Activated naive CD8-positive, alpha-beta T cell treated with anti-CD3 and anti-CD28 coated beads, Interleukin-2, amount 50 U/mL, for 24 hours (primary cell): ENCODE data around the gene SLC39A11.

Source experiments
- ATAC-seq: fragments of 150-1000 bp; cut with Tn5 transposase; one replicate; pipeline ENCODE4 v1.10.0; 2021
- DNase-seq: peaks from one replicate; pipeline ENCODE4 v3.0.0; 2021
- H3K27ac Mint-ChIP-seq: one replicate; pipeline ENCODE4 v1.8.0; 2021; ENCODE audit warnings: mild to moderate bottlenecking, mixed read lengths
- H3K27me3 Mint-ChIP-seq: one replicate; pipeline ENCODE4 v1.8.0; 2021; ENCODE audit warnings: mixed read lengths
- H3K36me3 Mint-ChIP-seq: one replicate; pipeline ENCODE4 v1.8.0; 2021; ENCODE audit warnings: low read depth, mixed read lengths
- H3K4me1 Mint-ChIP-seq: one replicate; pipeline ENCODE4 v1.8.0; 2021; ENCODE audit warnings: mixed read lengths
- H3K4me3 Mint-ChIP-seq: one replicate; pipeline ENCODE4 v1.8.0; 2021; ENCODE audit warnings: mild to moderate bottlenecking, moderate library complexity, mixed read lengths
- H3K9me3 Mint-ChIP-seq: one replicate; pipeline ENCODE4 v1.8.0; 2021; ENCODE audit warnings: mixed read lengths

The SLC39A11 gene

DNA sequence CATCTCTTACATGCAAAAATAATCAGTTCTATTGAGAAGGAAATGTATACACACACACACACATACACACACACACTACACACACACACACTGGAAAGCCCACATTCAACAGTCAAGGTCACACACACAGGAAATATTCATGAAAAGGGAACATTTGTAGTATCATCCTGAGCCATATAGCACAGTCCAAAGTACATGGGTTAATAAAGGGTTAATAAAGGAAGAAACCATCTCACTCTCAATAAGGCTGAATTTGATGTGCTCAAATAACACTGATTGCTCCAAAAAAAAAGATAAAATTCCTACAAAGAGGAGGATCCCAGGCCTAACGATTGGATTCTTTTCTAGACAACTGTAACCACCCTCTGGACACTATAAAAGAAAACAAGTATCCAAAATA is 164.7 kb downstream of the SLC39A11 start:
- no peak for ATAC-seq
- H3K9me3 Mint-ChIP-seq: no peaks in the 10 kb centered on the region
- peaks cover 13% of the 10 kb centered on the region for H3K4me1 Mint-ChIP-seq
- H3K36me3 Mint-ChIP-seq: peaks cover 5% of the 10 kb centered on the region
- no peak overlapping the region for H3K4me3 Mint-ChIP-seq
- H3K27ac Mint-ChIP-seq: no peak overlapping the region
- H3K27me3 Mint-ChIP-seq: no peaks in the 10 kb centered on the region
- no peak for DNase-seq

DNA sequence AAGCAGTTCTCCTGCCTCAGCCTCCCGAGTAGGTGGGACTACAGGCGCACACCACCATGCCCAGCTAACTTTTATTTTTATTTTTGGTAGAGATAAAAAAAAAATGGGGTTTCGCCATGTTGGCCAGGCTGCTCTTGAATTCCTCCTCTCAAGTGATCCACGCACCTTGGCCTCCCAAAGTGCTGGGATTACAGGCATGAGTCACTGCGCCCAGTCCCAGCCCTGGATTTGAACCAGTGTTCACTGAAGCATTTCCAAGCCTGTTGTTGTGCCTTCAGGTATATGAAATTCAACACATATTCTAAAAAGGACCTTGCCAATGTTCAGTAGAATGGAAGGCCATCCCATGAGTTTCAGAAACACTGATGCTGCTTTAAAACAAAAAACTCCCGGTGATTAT is 165.3 kb downstream of the SLC39A11 start:
- no peak for ATAC-seq
- no peak overlapping the region for H3K4me3 Mint-ChIP-seq
- no peaks in the 10 kb centered on the region for H3K27me3 Mint-ChIP-seq
- H3K36me3 Mint-ChIP-seq: peaks cover 5% of the 10 kb centered on the region
- DNase-seq: no peak
- no peak overlapping the region for H3K27ac Mint-ChIP-seq
- peaks cover 13% of the 10 kb centered on the region for H3K4me1 Mint-ChIP-seq
- H3K9me3 Mint-ChIP-seq: no peaks in the 10 kb centered on the region

DNA sequence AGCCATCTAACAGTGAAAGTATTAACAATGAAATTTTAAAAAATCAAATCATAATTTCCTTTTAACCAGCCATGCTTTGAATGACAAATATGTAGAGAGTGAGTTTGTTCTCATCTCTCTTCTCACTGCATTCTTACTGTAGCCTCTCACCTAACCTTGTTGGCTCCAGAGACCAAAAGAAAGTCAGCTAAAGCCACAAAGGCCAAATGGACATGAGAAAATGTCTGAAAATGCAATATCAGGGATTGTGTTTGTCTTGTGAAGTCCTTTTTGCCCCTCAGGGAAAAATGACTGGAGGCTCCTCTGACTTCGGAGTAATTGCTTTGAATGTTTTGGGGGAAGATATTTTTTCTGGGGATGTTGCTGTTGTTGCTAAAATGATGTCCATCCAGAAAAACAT is 166.3 kb downstream of the SLC39A11 start:
- Mint-ChIP-seq H3K27ac (no peak overlapping the region), H3K4me3 (no peak overlapping the region), H3K27me3 (no peaks in the 10 kb centered on the region), H3K9me3 (no peaks in the 10 kb centered on the region), H3K4me1 (peaks cover 4% of the 10 kb centered on the region), H3K36me3 (peaks cover 5% of the 10 kb centered on the region)
- ATAC-seq (no peak), DNase-seq (no peak)

DNA sequence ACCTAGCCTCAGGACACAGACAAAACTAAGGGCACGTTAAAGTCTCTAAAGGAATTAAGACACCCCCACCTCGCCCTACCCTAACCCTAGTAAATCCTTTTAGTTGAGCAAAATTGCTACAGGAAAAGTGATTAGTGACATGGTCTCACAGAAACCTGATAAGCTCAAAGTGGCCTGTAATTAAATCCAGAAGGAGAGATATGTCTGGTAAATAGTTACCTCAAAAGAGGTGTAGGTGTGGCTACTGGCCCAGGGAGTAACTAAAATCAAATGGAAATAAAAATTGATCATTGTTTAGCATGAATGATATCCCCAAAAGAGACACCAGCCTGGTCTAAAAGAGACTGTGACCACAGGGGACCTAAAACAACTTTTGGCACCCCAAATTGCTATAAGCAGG is 168.3 kb downstream of the SLC39A11 start:
- Mint-ChIP-seq H3K4me1 (no peaks in the 10 kb centered on the region), H3K36me3 (peaks cover 6% of the 10 kb centered on the region), H3K9me3 (no peaks in the 10 kb centered on the region), H3K27ac (no peak overlapping the region), H3K4me3 (no peak overlapping the region), H3K27me3 (no peaks in the 10 kb centered on the region)
- DNase-seq (no peak), ATAC-seq (no peak)

DNA sequence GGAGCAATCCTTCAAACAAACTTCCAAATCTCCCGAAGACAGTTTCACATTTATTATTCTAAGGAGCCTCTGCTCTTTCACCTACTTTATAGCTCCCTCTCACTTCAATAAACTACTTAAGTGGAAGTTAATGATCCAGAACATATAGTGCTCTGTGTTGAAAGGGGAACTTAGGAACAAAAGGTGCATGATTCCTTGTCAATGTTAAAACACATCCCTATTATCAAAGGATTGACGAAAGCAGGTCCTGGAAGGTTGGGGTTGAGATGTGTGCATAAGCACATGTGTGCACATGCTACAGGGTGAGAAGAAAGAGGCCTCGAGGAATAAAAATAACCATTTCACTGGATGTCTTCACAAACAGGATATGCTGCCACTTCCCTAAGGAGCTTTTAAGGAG is 170.3 kb downstream of the SLC39A11 start:
- no peaks in the 10 kb centered on the region for H3K4me1 Mint-ChIP-seq
- no peaks in the 10 kb centered on the region for H3K9me3 Mint-ChIP-seq
- no peaks in the 10 kb centered on the region for H3K27me3 Mint-ChIP-seq
- H3K4me3 Mint-ChIP-seq: no peak overlapping the region
- H3K27ac Mint-ChIP-seq: no peak overlapping the region
- peaks cover 7% of the 10 kb centered on the region for H3K36me3 Mint-ChIP-seq
- DNase-seq (no peak), ATAC-seq (no peak)

DNA sequence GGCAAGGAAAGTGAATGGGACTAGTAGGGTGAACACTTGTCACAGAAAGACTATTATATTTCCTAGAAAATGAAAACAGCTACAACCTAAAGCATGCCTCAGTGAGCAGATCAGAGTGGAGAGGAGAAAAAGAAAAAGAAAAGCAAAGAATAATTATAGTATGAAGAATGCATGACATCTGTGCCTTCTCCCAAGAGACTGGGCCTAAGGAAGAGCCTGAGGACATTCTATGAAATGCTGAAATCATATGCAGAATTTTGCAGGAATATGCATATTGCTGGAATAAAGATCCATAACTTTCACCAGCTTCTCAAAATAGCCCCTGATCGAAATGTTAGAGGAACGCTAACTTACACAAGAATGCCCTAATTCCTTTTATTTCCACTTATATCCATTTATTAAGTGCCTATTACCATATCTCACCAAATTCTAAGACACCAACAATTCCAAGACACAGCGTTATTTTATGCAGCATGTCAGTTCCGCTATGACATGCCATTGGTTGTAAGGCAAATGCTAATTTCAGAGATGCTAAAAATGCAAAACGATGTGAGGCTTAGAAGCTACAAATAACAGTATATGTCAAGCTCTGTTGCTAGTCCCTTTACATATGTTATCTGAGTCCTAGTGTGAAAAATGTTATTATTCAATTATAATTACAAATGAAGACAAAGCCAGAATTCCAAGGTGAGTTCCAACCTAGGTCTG is 171.0 kb downstream of the SLC39A11 start:
- Mint-ChIP-seq H3K27me3 (no peaks in the 10 kb centered on the region), H3K4me3 (no peak overlapping the region), H3K4me1 (no peaks in the 10 kb centered on the region), H3K36me3 (peaks cover 7% of the 10 kb centered on the region), H3K27ac (no peak overlapping the region), H3K9me3 (no peaks in the 10 kb centered on the region)
- ATAC-seq: no peak
- no peak for DNase-seq

DNA sequence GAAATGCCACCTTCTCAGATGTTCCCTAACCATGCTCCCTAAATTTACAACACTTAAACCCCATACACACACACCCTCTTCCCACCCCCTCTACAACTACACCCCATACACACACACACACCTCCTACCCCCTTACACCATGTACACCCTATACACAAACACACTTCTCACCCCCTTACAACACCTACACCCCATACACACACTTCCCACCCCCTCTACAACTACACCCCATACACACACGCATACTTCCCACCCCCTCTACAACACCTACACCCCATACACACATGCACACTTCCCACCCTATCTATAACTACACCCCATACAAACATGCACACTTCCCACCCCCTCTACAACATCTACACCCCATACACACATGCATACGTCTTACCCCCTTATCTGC is 172.0 kb downstream of the SLC39A11 start:
- DNase-seq (no peak), ATAC-seq (no peak)
- H3K4me1 Mint-ChIP-seq: no peaks in the 10 kb centered on the region
- H3K36me3 Mint-ChIP-seq: peaks cover 7% of the 10 kb centered on the region
- no peaks in the 10 kb centered on the region for H3K27me3 Mint-ChIP-seq
- H3K27ac Mint-ChIP-seq: no peak overlapping the region
- H3K9me3 Mint-ChIP-seq: no peaks in the 10 kb centered on the region
- H3K4me3 Mint-ChIP-seq: no peak overlapping the region

DNA sequence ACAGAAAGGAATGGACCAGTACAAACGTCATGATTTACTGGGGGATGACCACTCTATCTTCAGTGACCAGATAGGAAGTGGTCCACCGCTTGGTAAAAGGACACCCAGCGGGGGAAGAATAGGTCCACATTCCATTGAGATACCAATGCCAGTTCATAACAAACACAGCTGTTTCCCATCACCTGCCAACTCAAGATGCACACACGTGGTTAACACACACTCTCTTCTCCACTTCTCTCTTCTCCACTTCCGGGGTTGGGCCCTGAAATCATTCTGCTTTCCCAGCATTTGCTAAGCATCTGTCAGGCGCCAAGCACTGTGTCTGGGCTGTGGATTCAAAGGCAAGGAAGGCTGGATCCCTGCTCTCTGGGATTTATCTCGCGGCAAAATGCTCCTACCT is 175.5 kb downstream of the SLC39A11 start:
- ATAC-seq (no peak), DNase-seq (no peak)
- Mint-ChIP-seq H3K27ac (no peak overlapping the region), H3K27me3 (no peaks in the 10 kb centered on the region), H3K4me1 (no peaks in the 10 kb centered on the region), H3K4me3 (no peak overlapping the region), H3K36me3 (peaks cover 2% of the 10 kb centered on the region), H3K9me3 (no peaks in the 10 kb centered on the region)

DNA sequence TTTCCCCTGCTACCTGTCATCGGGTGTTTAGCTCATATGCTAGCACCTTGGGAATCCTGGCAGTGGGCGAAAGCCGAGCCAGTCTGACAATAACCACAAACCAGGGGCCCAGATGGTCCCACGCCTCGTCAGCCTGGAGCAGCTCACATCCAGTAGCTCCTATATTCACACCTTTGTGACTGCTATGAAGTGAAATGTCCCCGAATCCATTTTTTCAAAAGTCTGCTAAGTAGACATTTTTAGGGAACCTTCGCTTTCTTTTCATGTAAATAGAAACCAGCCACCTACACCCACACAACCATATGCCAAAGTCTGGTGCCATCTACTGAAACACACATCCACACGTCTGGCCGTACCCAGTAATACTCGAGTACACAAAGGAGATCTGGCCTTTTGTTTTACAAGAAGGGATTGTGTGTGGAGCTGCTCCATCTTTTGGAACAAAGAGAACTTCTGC is 176.8 kb downstream of the SLC39A11 start:
- no peaks in the 10 kb centered on the region for H3K4me1 Mint-ChIP-seq
- DNase-seq: no peak

DNA sequence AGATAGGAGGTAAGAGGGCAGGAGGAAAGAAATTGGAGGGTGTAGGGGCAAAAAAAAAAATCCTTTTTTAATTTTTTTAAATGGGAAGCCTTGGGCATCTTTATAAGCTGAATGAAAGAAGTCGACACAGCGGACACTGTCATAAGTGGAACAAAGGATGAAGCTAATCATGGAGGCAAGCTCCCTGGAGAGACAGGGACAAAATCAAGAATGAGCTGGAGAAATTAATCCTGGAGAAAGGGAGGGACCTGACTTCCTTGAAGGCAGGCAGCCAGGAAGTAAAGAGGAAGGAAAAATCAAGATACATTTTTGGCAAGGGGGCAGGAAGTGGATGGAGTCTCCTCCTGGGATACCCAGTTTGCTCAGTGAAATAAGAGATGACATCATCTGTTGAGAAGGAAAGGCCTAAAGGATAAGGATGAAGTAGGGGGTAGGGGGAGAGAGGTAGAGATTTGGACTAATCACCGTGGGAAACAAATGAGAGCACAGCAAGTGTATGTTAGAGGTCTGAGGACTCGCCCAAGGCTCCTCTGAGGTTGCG is 179.3 kb downstream of the SLC39A11 start:
- Mint-ChIP-seq H3K9me3 (no peaks in the 10 kb centered on the region), H3K27me3 (no peaks in the 10 kb centered on the region), H3K4me1 (no peaks in the 10 kb centered on the region), H3K36me3 (peaks cover 10% of the 10 kb centered on the region), H3K4me3 (no peak overlapping the region), H3K27ac (no peak overlapping the region)
- ATAC-seq (no peak), DNase-seq (no peak)

More for the DNA sequence above, 176.8 kb downstream of the SLC39A11 start:
- Mint-ChIP-seq H3K4me3 (no peak overlapping the region), H3K27ac (no peak overlapping the region), H3K36me3 (peaks cover 4% of the 10 kb centered on the region), H3K9me3 (no peaks in the 10 kb centered on the region), H3K27me3 (no peaks in the 10 kb centered on the region)
- no peak for ATAC-seq

DNA sequence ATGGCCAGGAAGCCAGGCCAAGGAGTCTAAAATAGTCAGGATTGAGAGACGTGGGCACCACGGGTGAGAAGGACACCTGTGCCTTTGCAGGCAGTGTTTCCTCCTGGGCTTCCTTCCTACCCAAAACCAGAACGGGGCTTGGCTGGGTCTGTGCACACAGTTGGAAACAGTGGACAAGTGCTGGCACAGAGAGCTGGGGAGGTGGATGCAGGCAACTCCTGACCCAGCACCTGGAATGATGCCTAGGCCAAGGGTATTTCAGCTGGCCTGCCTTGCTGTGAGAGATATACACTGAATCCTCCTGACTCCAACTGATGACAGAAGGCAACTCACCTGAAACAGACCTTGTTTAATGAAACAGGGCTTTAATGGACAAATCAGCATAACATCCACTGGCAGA is 186.2 kb downstream of the SLC39A11 start:
- no peak for ATAC-seq
- Mint-ChIP-seq H3K27me3 (no peaks in the 10 kb centered on the region), H3K4me1 (no peaks in the 10 kb centered on the region), H3K27ac (no peak overlapping the region), H3K36me3 (peaks cover 8% of the 10 kb centered on the region), H3K9me3 (no peaks in the 10 kb centered on the region), H3K4me3 (no peak overlapping the region)
- no peak for DNase-seq

DNA sequence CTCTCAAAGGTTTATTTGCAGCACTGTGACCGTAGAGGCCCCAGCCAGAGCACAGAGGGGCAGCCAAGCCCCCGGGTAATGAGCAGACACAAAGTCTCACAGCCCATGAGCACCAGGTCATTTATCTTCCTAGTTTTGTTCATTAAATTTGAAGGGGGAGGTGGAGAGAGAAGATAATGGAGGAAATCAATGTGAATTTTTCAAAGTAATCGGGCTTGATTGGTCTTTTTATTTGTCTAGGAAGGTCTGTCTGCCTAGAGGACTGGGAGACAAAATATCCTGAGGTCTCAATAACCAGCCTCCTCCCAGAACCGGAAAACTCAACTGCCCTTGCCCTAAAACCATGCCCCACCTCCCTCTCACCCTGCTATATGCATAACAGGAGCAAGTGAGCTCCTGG is 189.0 kb downstream of the SLC39A11 start:
- Mint-ChIP-seq H3K36me3 (no peaks in the 10 kb centered on the region), H3K9me3 (no peaks in the 10 kb centered on the region), H3K27me3 (no peaks in the 10 kb centered on the region), H3K27ac (no peak overlapping the region), H3K4me3 (no peak overlapping the region), H3K4me1 (no peaks in the 10 kb centered on the region)
- ATAC-seq (no peak), DNase-seq (no peak)

DNA sequence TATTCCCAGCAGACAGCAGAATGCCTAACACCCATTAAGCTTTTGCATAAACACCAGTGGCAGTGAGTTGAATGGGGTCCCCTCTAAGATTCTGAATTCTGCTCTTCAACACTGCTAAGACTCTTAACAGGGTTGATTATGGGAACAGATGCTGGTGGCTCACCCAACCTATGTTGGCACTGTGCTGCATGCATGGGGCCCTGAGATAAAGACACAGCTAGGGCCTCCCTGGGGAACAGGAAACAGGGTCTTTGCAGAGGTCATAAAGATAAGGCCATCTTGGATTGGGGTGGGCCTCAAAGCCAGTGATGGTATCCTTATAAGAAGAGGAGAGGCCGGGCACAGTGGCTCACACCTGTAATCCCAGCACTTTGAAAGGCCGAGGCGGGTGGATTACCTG is 190.8 kb downstream of the SLC39A11 start:
- Mint-ChIP-seq H3K27ac (no peak overlapping the region), H3K9me3 (no peaks in the 10 kb centered on the region), H3K4me1 (no peaks in the 10 kb centered on the region), H3K36me3 (peaks cover 3% of the 10 kb centered on the region), H3K4me3 (no peak overlapping the region), H3K27me3 (no peaks in the 10 kb centered on the region)
- DNase-seq (no peak), ATAC-seq (no peak)

DNA sequence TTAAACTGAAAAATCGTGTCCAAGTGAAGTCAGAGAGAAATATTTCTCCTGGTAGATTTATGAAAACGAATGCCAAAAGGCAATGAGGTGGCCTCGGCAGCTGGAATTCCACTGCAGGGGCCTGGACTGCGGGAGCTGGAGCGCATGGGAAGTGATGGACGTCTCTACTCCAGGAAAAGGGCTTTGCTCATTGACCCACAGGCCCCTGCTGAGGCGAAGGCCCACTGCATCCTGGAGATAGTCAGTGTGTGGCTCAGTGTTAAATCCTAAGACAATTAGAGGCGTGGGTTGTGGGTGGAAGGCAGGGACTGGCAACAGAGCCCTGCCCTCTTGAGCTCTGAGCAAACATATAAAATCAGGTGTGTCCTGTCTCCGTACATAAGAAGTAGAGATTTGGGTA is 191.4 kb downstream of the SLC39A11 start:
- no peaks in the 10 kb centered on the region for H3K27me3 Mint-ChIP-seq
- H3K4me3 Mint-ChIP-seq: no peak overlapping the region
- ATAC-seq (no peak), DNase-seq (no peak)
- H3K4me1 Mint-ChIP-seq: no peaks in the 10 kb centered on the region
- H3K9me3 Mint-ChIP-seq: no peaks in the 10 kb centered on the region
- peaks cover 3% of the 10 kb centered on the region for H3K36me3 Mint-ChIP-seq
- H3K27ac Mint-ChIP-seq: no peak overlapping the region

DNA sequence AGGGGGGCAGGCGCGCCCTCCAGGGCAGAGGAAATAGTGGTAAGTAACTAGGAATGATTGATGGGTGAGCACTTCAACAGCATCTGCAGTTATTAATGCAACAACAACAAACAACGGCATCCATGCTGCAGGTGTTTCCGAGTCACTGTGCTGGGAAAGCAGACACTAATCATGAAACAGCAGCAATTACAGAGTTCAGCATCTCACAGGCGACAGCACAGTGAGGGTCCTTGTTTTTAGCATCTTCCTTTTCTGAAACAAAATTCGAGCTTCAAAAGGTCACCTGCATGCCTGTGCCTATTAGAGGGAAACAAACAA is 191.9 kb downstream of the SLC39A11 start:
- no peaks in the 10 kb centered on the region for H3K4me1 Mint-ChIP-seq
- no peak overlapping the region for H3K4me3 Mint-ChIP-seq
- ATAC-seq (no peak), DNase-seq (no peak)
- no peaks in the 10 kb centered on the region for H3K9me3 Mint-ChIP-seq
- no peaks in the 10 kb centered on the region for H3K27me3 Mint-ChIP-seq
- H3K36me3 Mint-ChIP-seq: peaks cover 3% of the 10 kb centered on the region
- no peak overlapping the region for H3K27ac Mint-ChIP-seq

DNA sequence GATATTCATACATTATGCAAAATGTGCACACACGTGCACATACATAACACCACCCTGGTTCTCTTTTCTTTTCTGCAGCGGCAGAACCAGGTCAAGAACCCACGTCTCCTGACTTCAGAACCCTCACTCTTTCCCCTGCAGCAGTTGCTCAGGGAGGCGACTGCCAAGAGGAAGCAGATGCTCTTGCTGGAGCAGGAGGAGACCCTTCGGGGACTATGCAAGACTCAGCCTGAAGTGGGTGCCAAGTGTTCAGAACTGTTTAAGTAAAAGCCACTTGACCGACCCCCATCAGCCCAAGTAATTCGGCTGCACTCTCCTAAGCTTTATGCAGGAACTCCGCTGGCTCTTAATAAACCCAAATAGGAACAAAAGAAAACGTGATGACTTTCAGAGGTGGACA is 193.8 kb downstream of the SLC39A11 start:
- Mint-ChIP-seq H3K9me3 (no peaks in the 10 kb centered on the region), H3K27me3 (no peaks in the 10 kb centered on the region), H3K4me3 (no peak overlapping the region), H3K27ac (no peak overlapping the region), H3K4me1 (no peaks in the 10 kb centered on the region), H3K36me3 (peaks cover 8% of the 10 kb centered on the region)
- DNase-seq: no peak
- no peak for ATAC-seq
